Measurements from ENCODE around the gene ZSCAN25.
A peak's percentile ranks its signal among the peaks of the same experiment; 100 is the strongest.
"Not testable (repeated sequence)": the region's sequence is repeated elsewhere in the genome, so short reads cannot be mapped to it uniquely, and the experiment has no call there.

The ZSCAN25 gene

DNA sequence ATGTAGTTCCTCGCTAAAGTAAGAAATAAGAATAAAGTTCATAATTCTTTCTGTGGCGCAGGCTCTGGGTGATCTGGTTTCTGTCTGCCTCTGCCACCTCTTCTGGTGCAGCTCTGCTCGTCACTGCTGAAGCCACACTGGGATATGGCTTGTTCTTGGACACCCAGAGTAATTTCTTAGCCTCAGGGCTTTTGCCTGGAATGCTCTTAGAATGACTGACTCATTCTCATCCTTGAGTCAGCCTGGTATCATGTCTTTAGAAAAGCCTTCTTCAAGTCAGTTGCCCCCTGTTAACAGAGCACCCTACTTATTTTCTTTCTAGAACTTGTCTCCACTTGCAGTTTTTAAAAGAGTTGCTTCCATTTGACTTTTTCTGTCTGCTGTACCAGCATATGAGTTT lies 2.0 kb downstream of the ZSCAN25 start:
- peak in 1 of 2 experiments; percentile 59 for DNase-seq

DNA sequence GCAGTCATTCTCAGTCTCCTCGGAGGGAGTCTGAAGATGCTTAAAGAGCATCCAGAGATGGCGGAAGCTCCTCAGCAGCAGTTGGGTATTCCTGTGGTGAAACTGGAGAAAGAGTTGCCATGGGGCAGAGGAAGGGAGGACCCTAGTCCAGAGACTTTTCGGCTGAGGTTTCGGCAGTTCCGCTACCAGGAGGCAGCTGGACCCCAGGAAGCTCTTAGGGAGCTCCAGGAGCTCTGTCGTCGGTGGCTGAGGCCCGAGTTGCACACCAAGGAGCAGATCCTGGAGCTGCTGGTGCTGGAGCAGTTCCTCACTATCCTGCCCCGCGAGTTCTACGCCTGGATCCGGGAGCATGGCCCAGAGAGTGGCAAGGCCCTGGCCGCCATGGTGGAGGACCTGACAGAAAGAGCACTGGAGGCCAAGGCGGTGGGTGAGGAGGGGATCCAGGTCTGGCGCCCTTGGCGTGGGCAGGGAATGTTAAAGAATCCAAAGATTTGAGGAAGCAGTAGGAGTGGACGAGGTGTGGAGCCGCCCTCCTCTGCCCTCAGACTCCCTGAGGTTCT lies 2.9 kb downstream of the ZSCAN25 start:
- no peak for DNase-seq

DNA sequence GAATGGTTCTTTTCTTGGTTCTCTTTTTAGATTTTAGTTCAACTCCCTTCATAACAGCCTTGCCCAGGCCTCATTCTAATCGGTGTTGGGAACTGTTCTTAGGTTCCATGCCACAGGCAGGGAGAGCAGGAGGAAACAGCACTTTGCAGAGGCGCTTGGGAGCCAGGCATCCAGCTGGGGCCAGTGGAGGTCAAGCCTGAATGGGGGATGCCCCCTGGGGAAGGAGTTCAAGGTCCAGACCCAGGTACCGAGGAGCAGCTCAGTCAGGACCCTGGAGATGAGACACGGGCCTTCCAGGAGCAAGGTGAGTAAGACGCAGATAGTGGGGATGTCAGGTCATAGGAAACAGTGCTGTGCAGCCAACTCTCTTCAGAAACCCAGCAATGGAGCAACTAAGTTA lies 4.5 kb downstream of the ZSCAN25 start:
- DNase-seq = no peak

GRCh38 chr7:99622596-99622995 lies 5.8 kb downstream of the ZSCAN25 start:
- DNase-seq = no peak

- DNase-seq = no peak
Measured at GRCh38 chr7:99623091-99623693, 6.4 kb downstream of the ZSCAN25 start.

GRCh38 chr7:99623702-99624447 lies 7.1 kb downstream of the ZSCAN25 start:
- no peak for DNase-seq

- no peak for DNase-seq
Measured at GRCh38 chr7:99624484-99624883, 7.7 kb downstream of the ZSCAN25 start.

- DNase-seq = no peak
Measured at GRCh38 chr7:99625321-99625720, 8.6 kb downstream of the ZSCAN25 start.

- DNase-seq = no peak
Measured at GRCh38 chr7:99625961-99626360, 9.2 kb downstream of the ZSCAN25 start.

DNA sequence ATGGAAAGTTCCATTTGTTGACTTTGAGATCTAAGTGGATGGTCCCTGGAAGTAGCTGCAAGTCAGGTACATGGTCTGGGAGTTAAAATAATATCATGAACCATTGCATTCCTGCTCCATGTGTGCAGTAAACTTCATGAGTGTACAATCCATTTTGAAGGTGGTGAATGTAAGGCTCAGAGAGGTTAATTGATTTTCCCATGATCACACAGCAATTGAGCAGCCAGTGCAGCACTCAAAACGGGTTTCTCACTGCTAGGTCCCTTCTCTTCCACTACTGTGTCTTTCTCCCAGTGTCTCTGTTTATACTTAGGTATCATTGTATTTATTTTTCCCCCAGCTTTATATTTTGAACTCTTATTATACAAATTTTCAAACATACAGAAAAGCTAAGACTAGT lies 9.9 kb downstream of the ZSCAN25 start:
- no peak for DNase-seq

- DNase-seq = no peak
Measured at GRCh38 chr7:99627513-99627912, 10.8 kb downstream of the ZSCAN25 start.

- DNase-seq = no peak
Measured at GRCh38 chr7:99628471-99629465, 12.0 kb downstream of the ZSCAN25 start.

GRCh38 chr7:99629643-99630042 lies 12.9 kb downstream of the ZSCAN25 start:
- DNase-seq = no peak

- no peak for DNase-seq
Measured at GRCh38 chr7:99631295-99632109, 14.8 kb downstream of the ZSCAN25 start.

- not testable (repeated sequence) for DNase-seq
Measured at GRCh38 chr7:99637414-99637813, 20.7 kb downstream of the ZSCAN25 start.

DNA sequence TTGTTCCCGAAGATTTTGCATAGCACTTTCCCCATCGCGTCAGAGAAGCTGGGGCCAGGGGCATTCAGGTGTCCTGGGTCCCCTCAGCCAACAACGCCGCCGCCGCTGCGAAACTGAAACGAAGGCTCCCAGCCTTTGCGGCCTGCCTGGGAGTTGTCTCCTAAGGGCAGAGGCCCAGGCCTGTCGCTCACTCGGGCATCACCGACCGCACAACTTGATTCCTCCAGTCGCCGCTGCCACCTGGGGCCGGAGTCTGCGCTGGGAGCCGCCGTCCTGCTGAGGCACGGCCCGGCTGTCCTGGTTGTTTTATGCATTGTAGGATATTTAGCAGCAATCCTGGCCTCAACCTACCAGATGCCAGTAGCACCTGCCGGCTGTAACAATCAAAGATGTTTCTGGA lies 22.0 kb downstream of the ZSCAN25 start:
- no peak for DNase-seq

- DNase-seq = no peak
Measured at GRCh38 chr7:99639267-99639666, 22.5 kb downstream of the ZSCAN25 start.

GRCh38 chr7:99642027-99642426 lies 25.3 kb downstream of the ZSCAN25 start:
- no peak for DNase-seq

DNA sequence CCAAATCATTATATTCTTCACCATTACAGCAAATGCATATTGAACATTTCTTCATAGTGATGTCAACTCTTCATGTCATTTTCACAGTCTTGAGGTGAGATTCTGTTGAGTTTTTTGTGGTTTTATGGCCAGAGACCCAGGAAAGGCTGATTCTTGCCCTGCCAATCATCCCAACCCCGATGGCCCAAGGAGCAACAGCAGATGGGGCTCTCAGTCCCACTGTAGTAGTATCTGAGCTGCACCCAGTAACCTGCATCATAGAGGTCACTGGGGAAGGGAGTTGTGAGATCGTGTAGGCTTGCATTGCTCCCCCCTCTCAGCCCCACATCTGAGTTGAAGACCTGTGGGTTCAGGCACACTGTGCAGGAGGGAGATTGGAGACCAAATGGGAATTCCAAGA lies 26.7 kb downstream of the ZSCAN25 start:
- no peak for DNase-seq

DNA sequence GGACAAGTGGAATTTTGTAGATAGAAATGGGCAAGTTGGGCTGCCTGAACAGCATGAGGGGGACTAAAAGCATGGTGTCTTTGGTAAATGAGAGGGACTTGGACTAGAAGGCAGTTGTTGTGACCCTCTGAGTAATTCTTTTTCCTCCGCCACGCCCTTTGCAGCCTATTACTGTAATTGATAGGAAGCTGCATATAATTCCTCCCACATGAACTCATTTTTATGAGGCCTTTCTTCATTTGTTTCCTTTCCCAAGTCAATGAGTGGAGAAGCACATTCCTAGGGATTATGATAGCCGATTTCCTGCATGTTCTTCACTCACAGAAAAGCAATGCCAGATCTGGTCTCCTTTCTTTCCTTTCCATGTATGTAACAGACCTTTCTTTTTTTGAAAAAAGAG lies 27.7 kb downstream of the ZSCAN25 start:
- DNase-seq = no peak

DNA sequence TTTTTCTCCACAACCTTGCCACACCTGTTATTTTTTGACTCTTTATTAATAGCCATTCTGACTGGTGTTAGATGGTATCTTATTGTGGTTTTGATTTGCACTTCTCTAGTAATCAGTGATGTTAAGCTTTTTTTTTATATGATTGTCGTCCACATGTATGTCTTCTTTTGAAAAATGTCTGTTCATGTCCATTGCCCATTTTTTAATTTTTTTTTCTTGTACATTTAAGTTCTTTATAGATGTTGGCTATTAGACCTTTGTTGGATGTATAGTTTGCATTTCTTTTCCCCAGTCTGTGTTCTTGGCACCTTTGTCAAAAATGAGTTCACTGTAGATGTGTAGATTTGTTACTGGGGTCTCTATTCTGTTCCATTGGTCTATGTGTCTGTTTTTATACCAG lies 28.8 kb downstream of the ZSCAN25 start:
- DNase-seq = no peak

GRCh38 chr7:99648843-99649242 lies 32.1 kb downstream of the ZSCAN25 start:
- DNase-seq = no peak
